IMR-90 (cell line): ENCODE results near the gene ANKRD6. TPM values are rescaled to one million over a fixed set of nuclear protein-coding genes. Genes with fewer than 3 reads are reported as not detected.

Experiments used
- ATAC-seq: fragments of 200-7000 bp; cut with Tn5 transposase; 2 replicates; pipeline ENCODE4 v1.9.1; 2020; ENCODE audit warnings: low read depth, mild to moderate bottlenecking, moderate library complexity
- BruUV-seq: library from RNA; stranded (reverse); fragments of 400-500 nt; replicated peaks from 2 replicates; lab custom pipeline; 2021; lab: Mats Ljungman, UMichigan
- CTCF ChIA-PET: fragments of 300-600 bp; formaldehyde crosslinking; extraction: SDS; loops from one replicate; lab custom pipeline; 2021; ENCODE audit warnings: antibody characterized with exemption; lab: Yijun Ruan, JAX
- POLR2A ChIA-PET: fragments of 300-600 bp; sonication (Branson Sonifier 250); formaldehyde crosslinking; loops from one replicate; lab custom pipeline; 2022; ENCODE audit warnings: antibody characterized with exemption; ENCODE audit not compliant: unreplicated experiment; lab: Charles Lee
- DNase-seq: peaks from one replicate; pipeline ENCODE4 v3.0.0; 2013
- H2AFZ ChIP-seq: replicated peaks from 2 replicates; pipeline ENCODE3; 2013; ENCODE audit warnings: low read length, mild to moderate bottlenecking; ENCODE audit not compliant: poor library complexity
- H2AK5ac ChIP-seq: 2 replicates; pipeline ENCODE4 v1.6.1; 2013; ENCODE audit warnings: low read depth, low read length, inconsistent platforms
- H2AK9ac ChIP-seq: replicated peaks from 2 replicates; pipeline ENCODE3; 2013; ENCODE audit warnings: mild to moderate bottlenecking, low read depth, low read length, moderate library complexity; ENCODE audit not compliant: poor library complexity
- H2BK120ac ChIP-seq: 2 replicates; pipeline ENCODE4 v1.6.1; 2013; ENCODE audit warnings: low read depth, low read length, inconsistent platforms
- H2BK15ac ChIP-seq: 3 replicates; pipeline ENCODE4 v1.6.1; 2013; ENCODE audit warnings: low read depth, low read length, inconsistent platforms
- H2BK20ac ChIP-seq: 2 replicates; pipeline ENCODE4 v1.6.1; 2013; ENCODE audit warnings: low read depth, mild to moderate bottlenecking, inconsistent platforms, low read length, moderate library complexity
- H2BK5ac ChIP-seq: 2 replicates; pipeline ENCODE4 v1.6.1; 2013; ENCODE audit warnings: mild to moderate bottlenecking, low read depth, low read length, inconsistent platforms; ENCODE audit not compliant: poor library complexity, severe bottlenecking
- H3K14ac ChIP-seq: replicated peaks from 2 replicates; pipeline ENCODE4 v1.6.1; 2013; ENCODE audit warnings: low read depth, low read length, inconsistent platforms
- H3K18ac ChIP-seq: 2 replicates; pipeline ENCODE4 v1.6.1; 2013; ENCODE audit warnings: low read depth, low read length, control low read depth
- H3K23ac ChIP-seq: 2 replicates; pipeline ENCODE4 v1.6.1; 2013; ENCODE audit warnings: low read depth, low read length, inconsistent platforms
- H3K27ac ChIP-seq: 2 replicates; pipeline ENCODE4 v1.5.1; 2013; ENCODE audit warnings: mild to moderate bottlenecking, control low read depth, low read length; ENCODE audit not compliant: insufficient read depth
- H3K27me3 ChIP-seq: 2 replicates; pipeline ENCODE4 v1.6.1; 2013; ENCODE audit warnings: low read length; ENCODE audit not compliant: control insufficient read depth, insufficient read depth
- H3K36me3 ChIP-seq: 2 replicates; pipeline ENCODE4 v1.6.1; 2013; ENCODE audit warnings: low read length, mixed read lengths; ENCODE audit not compliant: control insufficient read depth, insufficient read depth
- H3K4ac ChIP-seq: 2 replicates; pipeline ENCODE4 v1.6.1; 2013; ENCODE audit warnings: low read depth, low read length, inconsistent platforms
- H3K4me1 ChIP-seq: 2 replicates; pipeline ENCODE4 v1.6.1; 2013; ENCODE audit warnings: low read length, mixed read lengths; ENCODE audit not compliant: control insufficient read depth, insufficient read depth
- H3K4me2 ChIP-seq: 2 replicates; pipeline ENCODE4 v1.6.1; 2013; ENCODE audit warnings: low read depth, mild to moderate bottlenecking, control low read depth, low read length, moderate library complexity
- H3K4me3 ChIP-seq: 2 replicates; pipeline ENCODE4 v1.5.1; 2013; ENCODE audit warnings: low read depth, mild to moderate bottlenecking, control low read depth, low read length, moderate library complexity; ENCODE audit not compliant: insufficient read depth
- H3K56ac ChIP-seq: 2 replicates; pipeline ENCODE4 v1.6.1; 2013; ENCODE audit warnings: low read length, inconsistent platforms; ENCODE audit not compliant: insufficient read depth; ENCODE audit errors: extremely low read depth
- H3K79me1 ChIP-seq, 2 experiments: 2 replicates each; pipeline ENCODE4 v1.6.1; 2013; ENCODE audit warnings: low read length in 2 of 2, inconsistent platforms in 1 of 2, low read depth in 1 of 2
- H3K9ac ChIP-seq: 2 replicates; pipeline ENCODE4 v1.6.1; 2013; ENCODE audit warnings: low read depth, low read length, control low read depth
- H3K9me1 ChIP-seq: 2 replicates; pipeline ENCODE4 v1.6.1; 2013; ENCODE audit warnings: low read length, inconsistent platforms; ENCODE audit not compliant: insufficient read depth
- H3K9me3 ChIP-seq: 2 replicates; pipeline ENCODE4 v1.6.1; 2013; ENCODE audit warnings: low read length; ENCODE audit not compliant: control insufficient read depth, insufficient read depth
- H4K20me1 ChIP-seq: 2 replicates; pipeline ENCODE4 v1.6.1; 2013; ENCODE audit warnings: low read length, inconsistent platforms; ENCODE audit not compliant: insufficient read depth
- H4K5ac ChIP-seq: 2 replicates; pipeline ENCODE4 v1.6.1; 2013; ENCODE audit warnings: mild to moderate bottlenecking, low read depth, low read length, control low read depth
- H4K8ac ChIP-seq, 2 experiments: 2 replicates each; pipeline ENCODE4 v1.6.1; 2013; ENCODE audit warnings: low read depth in 2 of 2, low read length in 2 of 2, control low read depth in 1 of 2, inconsistent platforms in 1 of 2
- H4K91ac ChIP-seq: 2 replicates; pipeline ENCODE4 v1.6.1; 2013; ENCODE audit warnings: low read depth, low read length, inconsistent platforms; ENCODE audit not compliant: insufficient read depth
- BHLHE40 ChIP-seq: fragments of 150-350 bp; IDR thresholded peaks from 2 replicates; pipeline ENCODE4 v1.6.1; 2016; ENCODE audit warnings: mild to moderate bottlenecking, low read depth, low read length
- CEBPB ChIP-seq: IDR thresholded peaks from 2 replicates; pipeline ENCODE4 v1.6.1; 2012; ENCODE audit warnings: low read depth, low read length, improper control_type of control experiment
- CHD1 ChIP-seq: IDR thresholded peaks from 2 replicates; pipeline ENCODE4 v1.6.1; 2012; ENCODE audit warnings: low read depth, low read length, improper control_type of control experiment
- CTCF ChIP-seq: conservative IDR thresholded peaks from 2 replicates; pipeline ENCODE4 v1.5.1; 2012; ENCODE audit warnings: mild to moderate bottlenecking, low read depth, low read length, improper control_type of control experiment
- ELK1 ChIP-seq: fragments of 150-350 bp; IDR thresholded peaks from 2 replicates; pipeline ENCODE4 v1.6.1; 2016; ENCODE audit warnings: low read depth, mild to moderate bottlenecking, low read length, moderate library complexity, borderline replicate concordance
- FOS ChIP-seq: fragments of 150-350 bp; IDR thresholded peaks from 2 replicates; pipeline ENCODE4 v1.6.1; 2016; ENCODE audit warnings: low read depth, low read length
- MAFK ChIP-seq: IDR thresholded peaks from 2 replicates; pipeline ENCODE4 v1.6.1; 2012; ENCODE audit warnings: low read depth, low read length, improper control_type of control experiment
- MAZ ChIP-seq: IDR thresholded peaks from 2 replicates; pipeline ENCODE4 v1.6.1; 2012; ENCODE audit warnings: low read depth, mild to moderate bottlenecking, low read length, improper control_type of control experiment, moderate library complexity, borderline replicate concordance
- MXI1 ChIP-seq: IDR thresholded peaks from 2 replicates; pipeline ENCODE4 v1.6.1; 2012; ENCODE audit warnings: low read depth, mild to moderate bottlenecking, low read length, moderate library complexity, borderline replicate concordance
- NFE2L2 ChIP-seq: fragments of 150-350 bp; IDR thresholded peaks from 2 replicates; pipeline ENCODE4 v1.6.1; 2016; ENCODE audit warnings: low read depth, mild to moderate bottlenecking, low read length
- POLR2A ChIP-seq: IDR thresholded peaks from 2 replicates; pipeline ENCODE4 v1.6.1; 2012; ENCODE audit warnings: mild to moderate bottlenecking, low read depth, low read length
- RAD21 ChIP-seq: IDR thresholded peaks from 2 replicates; pipeline ENCODE4 v1.6.1; 2012; ENCODE audit warnings: low read length, improper control_type of control experiment
- RCOR1 ChIP-seq: IDR thresholded peaks from 2 replicates; pipeline ENCODE4 v1.6.1; 2012; ENCODE audit warnings: mild to moderate bottlenecking, low read length, improper control_type of control experiment; ENCODE audit not compliant: insufficient replicate concordance
- RFX5 ChIP-seq: IDR thresholded peaks from 2 replicates; pipeline ENCODE4 v1.8.0; 2012; ENCODE audit warnings: low read depth, mild to moderate bottlenecking, low read length, moderate library complexity
- SMC3 ChIP-seq: fragments of 150-350 bp; IDR thresholded peaks from 2 replicates; pipeline ENCODE4 v1.6.1; 2016; ENCODE audit warnings: low read depth, mild to moderate bottlenecking, antibody characterized with exemption, low read length, moderate library complexity
- USF2 ChIP-seq: fragments of 150-350 bp; IDR thresholded peaks from 2 replicates; pipeline ENCODE4 v1.6.1; 2017; ENCODE audit warnings: mild to moderate bottlenecking, antibody characterized with exemption, low read length, low read depth
- WGBS, 2 experiments: methylation state at CpG; one replicate each; pipeline versions ENCODE4 v1.1.5 to v1.1.7; 2013; ENCODE audit warnings: missing lambda C conversion rate in 2 of 2; ENCODE audit not compliant: insufficient read length in 1 of 2; ENCODE audit errors: extremely low coverage in 2 of 2; 5-methylcytosine and 5-hydroxymethylcytosine counted together
- dilution Hi-C: fragments of 300-500 bp; cut with HindIII; formaldehyde crosslinking; loops from one replicate; pipeline ENCODE4 v1.14.3; 2018; ENCODE audit warnings: low sequenced_read_pairs; ENCODE audit not compliant: unreplicated experiment
- in situ Hi-C: fragments of 300-500 bp; cut with MboI; formaldehyde crosslinking; loops from 3 replicates; pipeline ENCODE4 v1.14.3; 2019; ENCODE audit warnings: low sequenced_read_pairs, inconsistent platforms, mixed read lengths
- intact Hi-C: fragments of 100-400 bp; cut with micrococcal nuclease; formaldehyde crosslinking; loops from 2 replicates; pipeline ENCODE4 v1.10.0; 2022
- polyA plus RNA-seq, 3 experiments: library from polyadenylated mRNA; depleted of rRNA; stranded (reverse); fragments of >200 nt; gene quantifications; 2 replicates each; pipeline ENCODE4 v1.2.3, GENCODE V29; 2012; ENCODE audit warnings: low replicate concordance in 1 of 3
- total RNA-seq: library from RNA; depleted of rRNA; stranded (reverse); fragments of >200 nt; gene quantifications from 2 replicates; pipeline ENCODE4 v1.2.3, GENCODE V29; 2012

Gene ANKRD6
- total and polyA plus RNA-seq, 2 of the 4 experiments (the other 2 are of a cell fraction), result 0.12 to 0.18 TPM

GRCh38 chr6:89590133-89590532, 157.2 kb downstream of the ANKRD6 start:
- Histone ChIP-seq H2BK120ac (no peak overlapping the region), H2BK15ac (no peak overlapping the region), H3K9me1 (0 out of 2 replicates have a peak, but pooled peaks cover 4% of the 10 kb centered on the region), H3K4me2 (no peak overlapping the region), H2AFZ (no peak overlapping the region), H2BK20ac (no peak overlapping the region), H3K36me3 (no peaks in the 10 kb centered on the region), H3K9me3 (no peaks in the 10 kb centered on the region), H4K8ac (no peak overlapping the region), H2AK9ac (no peak overlapping the region), H3K4me1 (no peaks in the 10 kb centered on the region), H4K20me1 (no peaks in the 10 kb centered on the region), H3K79me1 (no peaks in the 10 kb centered on the region), H3K27ac (no peak overlapping the region), H3K56ac (no peak overlapping the region), H3K9ac (no peak overlapping the region), H4K5ac (no peak overlapping the region), H3K4me3 (no peak overlapping the region), H3K23ac (no peak overlapping the region), H4K91ac (no peak overlapping the region), H3K27me3 (no peaks in the 10 kb centered on the region; the same call in 1 of the 2 replicates), H2BK5ac (no peak overlapping the region), H2AK5ac (no peak overlapping the region), H3K14ac (no peak overlapping the region), H3K18ac (no peak overlapping the region), H3K4ac (no peak overlapping the region)
- BruUV-seq, result no TSS peak
- intact Hi-C loops (no loop called here), dilution Hi-C loops (no loop called here), in situ Hi-C loops (no loop called here)
- TF ChIP-seq RCOR1 (no peak), MXI1 (no peak), MAZ (no peak), MAFK (no peak), USF2 (no peak), CTCF (no peak), RFX5 (no peak), FOS (no peak), ELK1 (no peak), POLR2A (no peak), NFE2L2 (no peak), CEBPB (no peak), BHLHE40 (no peak), SMC3 (no peak), CHD1 (no peak), RAD21 (no peak)
- POLR2A ChIA-PET, result no interaction called here
- CTCF ChIA-PET, result no interaction called here
- ATAC-seq (no peak), DNase-seq (no peak)
- no CpG with 5 or more reads among the region's 2 CpGs for WGBS, 2 experiments
